Neural progenitor cell (in vitro differentiated cells): ENCODE measurements around the gene FBXW7. TPM values are rescaled to one million over a fixed set of nuclear protein-coding genes. Genes with fewer than 3 reads are reported as not detected.

Experiments used
- DNase-seq: peaks from one replicate; pipeline ENCODE4 v3.0.0-alpha.2; 2016; ENCODE audit warnings: low spot score
- H2AFZ ChIP-seq: fragments of 200-600 bp; sonication (generic); replicated peaks from 2 replicates; pipeline ENCODE4 v1.6.1; 2016; ENCODE audit warnings: antibody characterized with exemption
- H3F3A ChIP-seq: fragments of 200-600 bp; sonication (generic); 2 replicates; pipeline ENCODE4 v1.6.1; 2016; ENCODE audit warnings: antibody characterized with exemption, low read depth
- H3K27ac ChIP-seq: fragments of 200-600 bp; sonication (generic); 2 replicates; pipeline ENCODE4 v1.5.1; 2016; ENCODE audit warnings: mild to moderate bottlenecking
- H3K27me3 ChIP-seq: fragments of 200-600 bp; sonication (generic); 2 replicates; pipeline ENCODE4 v1.6.1; 2016; ENCODE audit warnings: mild to moderate bottlenecking, moderate library complexity
- H3K36me3 ChIP-seq: fragments of 200-600 bp; sonication (generic); 2 replicates; pipeline ENCODE4 v1.5.1; 2016
- H3K4me1 ChIP-seq: fragments of 200-600 bp; sonication (generic); 2 replicates; pipeline ENCODE4 v1.6.1; 2016; ENCODE audit warnings: mixed run types
- H3K4me2 ChIP-seq: fragments of 200-600 bp; sonication (generic); 2 replicates; pipeline ENCODE4 v1.6.1; 2016
- H3K4me3 ChIP-seq: fragments of 200-600 bp; sonication (generic); 2 replicates; pipeline ENCODE4 v1.5.1; 2016
- H3K79me2 ChIP-seq: fragments of 200-600 bp; sonication (generic); 2 replicates; pipeline ENCODE4 v1.6.1; 2016; ENCODE audit warnings: low read depth
- H3K9ac ChIP-seq: fragments of 200-600 bp; sonication (generic); 2 replicates; pipeline ENCODE4 v1.6.1; 2016
- H3K9me3 ChIP-seq: fragments of 200-600 bp; sonication (generic); 2 replicates; pipeline ENCODE4 v1.5.1; 2016; ENCODE audit warnings: low read depth
- H4K20me1 ChIP-seq: fragments of 200-600 bp; sonication (generic); 2 replicates; pipeline ENCODE4 v1.6.1; 2016; ENCODE audit warnings: low read depth
- H3K27ac Mint-ChIP-seq: 3 replicates; pipeline ENCODE4 v1.8.0; 2021; ENCODE audit warnings: mixed read lengths
- H3K27me3 Mint-ChIP-seq: 2 replicates; pipeline ENCODE4 v1.8.0; 2022; ENCODE audit warnings: low read depth, mild to moderate bottlenecking, inconsistent platforms, moderate library complexity, mixed read lengths; ENCODE audit not compliant: insufficient read depth
- H3K36me3 Mint-ChIP-seq: 3 replicates; pipeline ENCODE4 v1.8.0; 2021; ENCODE audit warnings: mixed read lengths
- H3K4me1 Mint-ChIP-seq: 3 replicates; pipeline ENCODE4 v1.8.0; 2021; ENCODE audit warnings: mixed read lengths
- H3K4me3 Mint-ChIP-seq: 3 replicates; pipeline ENCODE4 v1.8.0; 2021; ENCODE audit warnings: mild to moderate bottlenecking, moderate library complexity, mixed read lengths
- H3K9me3 Mint-ChIP-seq: 3 replicates; pipeline ENCODE4 v1.8.0; 2020; ENCODE audit warnings: mixed read lengths
- CTCF ChIP-seq: fragments of 200-600 bp; sonication (generic); IDR thresholded peaks from 2 replicates; pipeline ENCODE4 v1.5.1; 2017; ENCODE audit warnings: antibody characterized with exemption, mild to moderate bottlenecking
- EZH2 ChIP-seq: fragments of 200-600 bp; sonication (generic); IDR thresholded peaks from 2 replicates; pipeline ENCODE4 v1.6.1; 2017; ENCODE audit warnings: antibody characterized with exemption, mild to moderate bottlenecking, moderate library complexity
- EZH2phosphoT487 ChIP-seq: fragments of 200-600 bp; sonication (generic); IDR thresholded peaks from 2 replicates; pipeline ENCODE4 v1.6.1; 2017; ENCODE audit warnings: antibody characterized with exemption
- microRNA-seq: library from miRNA; unstranded; fragments of <30 nt; microRNA quantifications from one replicate; pipeline ENCODE4, GENCODE V29; 2016
- small RNA-seq: library from RNA; depleted of rRNA; stranded (forward); fragments of <200 nt; gene quantifications from one replicate; pipeline ENCODE3, GENCODE V24; 2015
- total RNA-seq: library from RNA; depleted of rRNA; stranded (reverse); fragments of >200 nt; gene quantifications from 2 replicates; pipeline ENCODE4 v1.2.3, GENCODE V29; 2015; ENCODE audit warnings: low replicate concordance

Gene FBXW7
- total RNA-seq, 1 donor from 2014 or later: 43.9 TPM

- H4K20me1 ChIP-seq: no peaks in the 10 kb centered on the region
- no peaks in the 10 kb centered on the region for H3K27me3 ChIP-seq
- H3K36me3 Mint-ChIP-seq: no peaks in the 10 kb centered on the region
- H3K9me3 Mint-ChIP-seq: no peaks in the 10 kb centered on the region
- H3F3A ChIP-seq: no peaks in the 10 kb centered on the region
- no peak for DNase-seq
- no peak overlapping the region for H3K27ac ChIP-seq
- no peak overlapping the region for H3K4me3 ChIP-seq
- H3K4me3 Mint-ChIP-seq: no peak overlapping the region
- H3K4me2 ChIP-seq: no peak overlapping the region
- no peak overlapping the region for H2AFZ ChIP-seq
- peaks cover 2% of the 10 kb centered on the region for H3K4me1 Mint-ChIP-seq
- H3K36me3 ChIP-seq: no peaks in the 10 kb centered on the region
- no peak overlapping the region for H3K27ac Mint-ChIP-seq
- no peak overlapping the region for H3K9ac ChIP-seq
- no peak for TF ChIP-seq EZH2phosphoT487
- no peaks in the 10 kb centered on the region for H3K79me2 ChIP-seq
- H3K4me1 ChIP-seq: peaks cover 3% of the 10 kb centered on the region
- H3K27me3 Mint-ChIP-seq: peaks cover 12% of the 10 kb centered on the region
- H3K9me3 ChIP-seq: no peaks in the 10 kb centered on the region
Observed at GRCh38 chr4:152278172-152278504, 257.8 kb downstream of the FBXW7 start.

- H3K27me3 Mint-ChIP-seq: peaks cover 12% of the 10 kb centered on the region
- Histone ChIP-seq H3K4me1 (peaks cover 3% of the 10 kb centered on the region), H3K9ac (no peak overlapping the region), H3K4me3 (no peak overlapping the region), H3K27ac (no peak overlapping the region), H3F3A (no peaks in the 10 kb centered on the region), H3K27me3 (no peaks in the 10 kb centered on the region), H3K79me2 (no peaks in the 10 kb centered on the region), H3K9me3 (no peaks in the 10 kb centered on the region), H3K36me3 (no peaks in the 10 kb centered on the region), H3K4me2 (no peak overlapping the region), H4K20me1 (no peaks in the 10 kb centered on the region), H2AFZ (no peak overlapping the region)
- H3K36me3 Mint-ChIP-seq: no peaks in the 10 kb centered on the region
- no peak overlapping the region for H3K27ac Mint-ChIP-seq
- no peak for DNase-seq
- H3K9me3 Mint-ChIP-seq: no peaks in the 10 kb centered on the region
- TF ChIP-seq EZH2phosphoT487 (no peak), CTCF (no peak), EZH2 (no peak)
- no peak overlapping the region for H3K4me3 Mint-ChIP-seq
- peaks cover 2% of the 10 kb centered on the region for H3K4me1 Mint-ChIP-seq
Observed at GRCh38 chr4:152277333-152277732, 258.6 kb downstream of the FBXW7 start.

- Histone ChIP-seq H3K4me2 (no peak overlapping the region), H3K4me3 (no peak overlapping the region), H4K20me1 (no peaks in the 10 kb centered on the region), H3K27ac (no peak overlapping the region), H3F3A (no peaks in the 10 kb centered on the region), H3K79me2 (no peaks in the 10 kb centered on the region), H3K4me1 (peaks cover 3% of the 10 kb centered on the region), H3K9ac (no peak overlapping the region), H3K9me3 (no peaks in the 10 kb centered on the region), H3K36me3 (no peaks in the 10 kb centered on the region), H2AFZ (no peak overlapping the region), H3K27me3 (no peaks in the 10 kb centered on the region)
- H3K9me3 Mint-ChIP-seq: no peaks in the 10 kb centered on the region
- H3K4me3 Mint-ChIP-seq: no peak overlapping the region
- no peak for DNase-seq
- H3K36me3 Mint-ChIP-seq: no peaks in the 10 kb centered on the region
- no peaks in the 10 kb centered on the region for H3K4me1 Mint-ChIP-seq
- no peak for TF ChIP-seq EZH2phosphoT487
- no peak overlapping the region for H3K27ac Mint-ChIP-seq
- H3K27me3 Mint-ChIP-seq: peaks cover 12% of the 10 kb centered on the region
Observed at GRCh38 chr4:152273343-152273742, 262.5 kb downstream of the FBXW7 start.

Small RNAs within 50 kb of the gene (microRNA-seq; reads per million reads assigned to microRNA genes)
- not detected for gene MIR3140

Small RNAs within 50 kb of the gene (small RNA-seq; reads per million reads assigned to genes)
- gene MIR3140: not detected

Other genes starting within 250 kb of the FBXW7 start
- 2.0 and 3.0 TPM in 2 replicates for gene TMEM154, start 143.9 kb upstream of the FBXW7 start, total RNA-seq
- gene TIGD4, start 243.6 kb upstream of the FBXW7 start, total RNA-seq: 3.6 and 4.1 TPM in 2 replicates
- gene ARFIP1, start 243.9 kb upstream of the FBXW7 start, total RNA-seq: 46.1 and 68.0 TPM in 2 replicates